ENCODE measurements around the gene NIPBL. TPM values are rescaled to one million over a fixed set of nuclear protein-coding genes. Genes with fewer than 3 reads are reported as not detected.

The NIPBL gene
- total RNA-seq, 1 donor from 2014 or later = 61.5 TPM

GRCh38 chr5:36978196-36978595 is 101.6 kb downstream of the NIPBL start:
- H3K4me1 Mint-ChIP-seq (ENCODE audit: unreplicated experiment) = peaks cover 2% of the 10 kb centered on the region
- no peak overlapping the region for H3K27ac Mint-ChIP-seq (ENCODE audit: unreplicated experiment)
- no peak for TF ChIP-seq CTCF (IDR thresholded peaks at IDR 0.05; ENCODE audit: unreplicated experiment)
- peaks cover 14% of the 10 kb centered on the region for H3K36me3 Mint-ChIP-seq (ENCODE audit: low read depth, unreplicated experiment)
- H3K4me3 Mint-ChIP-seq (ENCODE audit: unreplicated experiment) = no peak overlapping the region
- DNase-seq (ENCODE audit: low spot score) = no peak
- H3K27me3 Mint-ChIP-seq (ENCODE audit: unreplicated experiment) = no peaks in the 10 kb centered on the region
- H3K9me3 Mint-ChIP-seq (ENCODE audit: unreplicated experiment) = no peaks in the 10 kb centered on the region

- Mint-ChIP-seq H3K4me3 (ENCODE audit: unreplicated experiment) (no peak overlapping the region), H3K27ac (ENCODE audit: unreplicated experiment) (no peak overlapping the region), H3K36me3 (ENCODE audit: low read depth, unreplicated experiment) (peaks cover 21% of the 10 kb centered on the region), H3K4me1 (ENCODE audit: unreplicated experiment) (peaks cover 2% of the 10 kb centered on the region), H3K9me3 (ENCODE audit: unreplicated experiment) (no peaks in the 10 kb centered on the region), H3K27me3 (ENCODE audit: unreplicated experiment) (no peaks in the 10 kb centered on the region)
- no peak for DNase-seq (ENCODE audit: low spot score)
- no peak for TF ChIP-seq CTCF (IDR thresholded peaks at IDR 0.05; ENCODE audit: unreplicated experiment)
Observed at GRCh38 chr5:36982146-36982545, 105.6 kb downstream of the NIPBL start.

- DNase-seq (ENCODE audit: low spot score) = no peak
- H3K4me3 Mint-ChIP-seq (ENCODE audit: unreplicated experiment) = no peak overlapping the region
- H3K9me3 Mint-ChIP-seq (ENCODE audit: unreplicated experiment) = no peaks in the 10 kb centered on the region
- no peaks in the 10 kb centered on the region for H3K4me1 Mint-ChIP-seq (ENCODE audit: unreplicated experiment)
- H3K27ac Mint-ChIP-seq (ENCODE audit: unreplicated experiment) = peak overlapping the region; percentile 13
- H3K27me3 Mint-ChIP-seq (ENCODE audit: unreplicated experiment) = no peaks in the 10 kb centered on the region
- no peak for TF ChIP-seq CTCF (IDR thresholded peaks at IDR 0.05; ENCODE audit: unreplicated experiment)
- peaks cover 10% of the 10 kb centered on the region for H3K36me3 Mint-ChIP-seq (ENCODE audit: low read depth, unreplicated experiment)
Observed at GRCh38 chr5:36985387-36985786, 108.8 kb downstream of the NIPBL start.

GRCh38 chr5:36988396-36988795 is 111.8 kb downstream of the NIPBL start:
- no peak overlapping the region for H3K27ac Mint-ChIP-seq (ENCODE audit: unreplicated experiment)
- no peaks in the 10 kb centered on the region for H3K9me3 Mint-ChIP-seq (ENCODE audit: unreplicated experiment)
- no peak overlapping the region for H3K4me3 Mint-ChIP-seq (ENCODE audit: unreplicated experiment)
- DNase-seq (ENCODE audit: low spot score) = no peak
- H3K4me1 Mint-ChIP-seq (ENCODE audit: unreplicated experiment) = no peaks in the 10 kb centered on the region
- H3K36me3 Mint-ChIP-seq (ENCODE audit: low read depth, unreplicated experiment) = peaks cover 10% of the 10 kb centered on the region
- no peaks in the 10 kb centered on the region for H3K27me3 Mint-ChIP-seq (ENCODE audit: unreplicated experiment)
- no peak for TF ChIP-seq CTCF (IDR thresholded peaks at IDR 0.05; ENCODE audit: unreplicated experiment)

- Mint-ChIP-seq H3K9me3 (ENCODE audit: unreplicated experiment) (no peaks in the 10 kb centered on the region), H3K4me1 (ENCODE audit: unreplicated experiment) (no peaks in the 10 kb centered on the region), H3K4me3 (ENCODE audit: unreplicated experiment) (no peak overlapping the region), H3K36me3 (ENCODE audit: low read depth, unreplicated experiment) (no peaks in the 10 kb centered on the region), H3K27me3 (ENCODE audit: unreplicated experiment) (peaks cover 1% of the 10 kb centered on the region), H3K27ac (ENCODE audit: unreplicated experiment) (no peak overlapping the region)
- TF ChIP-seq CTCF (IDR thresholded peaks at IDR 0.05; ENCODE audit: unreplicated experiment) = no peak
- no peak for DNase-seq (ENCODE audit: low spot score)
Observed at GRCh38 chr5:36998578-36998977, 122.0 kb downstream of the NIPBL start.
